ENCODE results near the gene KLF1.

The KLF1 gene

GRCh38 chr19:12881172-12881808 is 5.7 kb downstream of the KLF1 start, which contains the start of gene DNASE2:
Gene DNASE2 (minus strand): TSS chr19:12881449. CDS start chr19:12881375, 74 bp downstream.
- H3K36me3 ChIP-seq (ENCODE audit: control insufficient read depth in 2 of 2, insufficient read depth in 2 of 2, low read length in 2 of 2), result peaks cover 6 to 8% of the 10 kb centered on the region in 2 donors
- H3K9me3 ChIP-seq (ENCODE audit: control insufficient read depth in 2 of 2, low read length in 2 of 2), result peaks cover 0 to 5% of the 10 kb centered on the region in 2 donors
- H3K4me1 ChIP-seq (ENCODE audit: control insufficient read depth in 2 of 2, insufficient read depth in 2 of 2, low read length in 2 of 2), result peaks cover 13 to 16% of the 10 kb centered on the region in 2 donors
- H3K4me3 ChIP-seq (ENCODE audit: low read length in 2 of 2), result peak within 1 kb of the TSS; percentile 83 to 89
- peak within 1 kb of the TSS; percentile 87 to 88 for H3K9ac ChIP-seq (ENCODE audit: low read depth in 1 of 2, low read length in 2 of 2)
- peak within 1 kb of the TSS; percentile 80 to 84 for H3K27ac ChIP-seq (ENCODE audit: low read depth in 2 of 2, low read length in 2 of 2)
- H3K27me3 ChIP-seq (ENCODE audit: control insufficient read depth in 2 of 2, insufficient read depth in 2 of 2, low read length in 2 of 2), result no peaks in the 10 kb centered on the region

- H3K9me3 ChIP-seq (ENCODE audit: control insufficient read depth in 2 of 2, low read length in 2 of 2), result peaks cover 0 to 5% of the 10 kb centered on the region in 2 donors
- peaks cover 13 to 14% of the 10 kb centered on the region in 2 donors for H3K4me1 ChIP-seq (ENCODE audit: control insufficient read depth in 2 of 2, insufficient read depth in 2 of 2, low read length in 2 of 2)
- H3K36me3 ChIP-seq (ENCODE audit: control insufficient read depth in 2 of 2, insufficient read depth in 2 of 2, low read length in 2 of 2), result peaks cover 6 to 13% of the 10 kb centered on the region in 2 donors
- H3K9ac ChIP-seq (ENCODE audit: low read depth in 1 of 2, low read length in 2 of 2), result peak overlapping the region; percentile 87 to 88
- H3K27ac ChIP-seq (ENCODE audit: low read depth in 2 of 2, low read length in 2 of 2), result peak overlapping the region; percentile 80 to 84
- H3K4me3 ChIP-seq (ENCODE audit: low read length in 2 of 2), result peak overlapping the region; percentile 83 to 89
- no peaks in the 10 kb centered on the region for H3K27me3 ChIP-seq (ENCODE audit: control insufficient read depth in 2 of 2, insufficient read depth in 2 of 2, low read length in 2 of 2)
These were observed 6.3 kb downstream of the KLF1 start for GRCh38 chr19:12880551-12881171.

- Histone ChIP-seq H3K9me3 (ENCODE audit: control insufficient read depth in 2 of 2, low read length in 2 of 2) (no peaks in the 10 kb centered on the region), H3K9ac (ENCODE audit: low read depth in 1 of 2, low read length in 2 of 2) (no peak overlapping the region), H3K27ac (ENCODE audit: low read depth in 2 of 2, low read length in 2 of 2) (no peak overlapping the region), H3K4me1 (ENCODE audit: control insufficient read depth in 2 of 2, insufficient read depth in 2 of 2, low read length in 2 of 2) (no peaks in the 10 kb centered on the region), H3K36me3 (ENCODE audit: control insufficient read depth in 2 of 2, insufficient read depth in 2 of 2, low read length in 2 of 2) (peaks cover 6 to 13% of the 10 kb centered on the region in 2 donors), H3K4me3 (ENCODE audit: low read length in 2 of 2) (no peak overlapping the region), H3K27me3 (ENCODE audit: control insufficient read depth in 2 of 2, insufficient read depth in 2 of 2, low read length in 2 of 2) (no peaks in the 10 kb centered on the region)
These were observed 11.9 kb downstream of the KLF1 start for GRCh38 chr19:12875086-12875485.

- Histone ChIP-seq H3K4me3 (ENCODE audit: low read length in 2 of 2) (peak overlapping the region in 1 of 2 donors; percentile 37), H3K9me3 (ENCODE audit: control insufficient read depth in 2 of 2, low read length in 2 of 2) (no peaks in the 10 kb centered on the region), H3K9ac (ENCODE audit: low read depth in 1 of 2, low read length in 2 of 2) (no peak overlapping the region), H3K4me1 (ENCODE audit: control insufficient read depth in 2 of 2, insufficient read depth in 2 of 2, low read length in 2 of 2) (no peaks in the 10 kb centered on the region), H3K36me3 (ENCODE audit: control insufficient read depth in 2 of 2, insufficient read depth in 2 of 2, low read length in 2 of 2) (peaks cover 6 to 13% of the 10 kb centered on the region in 2 donors), H3K27ac (ENCODE audit: low read depth in 2 of 2, low read length in 2 of 2) (no peak overlapping the region), H3K27me3 (ENCODE audit: control insufficient read depth in 2 of 2, insufficient read depth in 2 of 2, low read length in 2 of 2) (no peaks in the 10 kb centered on the region)
These were observed 12.9 kb downstream of the KLF1 start for GRCh38 chr19:12873891-12874745.

- Histone ChIP-seq H3K9ac (ENCODE audit: low read depth in 1 of 2, low read length in 2 of 2) (no peak overlapping the region), H3K4me3 (ENCODE audit: low read length in 2 of 2) (peak overlapping the region; percentile 37), H3K27ac (ENCODE audit: low read depth in 2 of 2, low read length in 2 of 2) (peak overlapping the region in 1 of 2 donors; percentile 23), H3K9me3 (ENCODE audit: control insufficient read depth in 2 of 2, low read length in 2 of 2) (no peaks in the 10 kb centered on the region), H3K4me1 (ENCODE audit: control insufficient read depth in 2 of 2, insufficient read depth in 2 of 2, low read length in 2 of 2) (no peaks in the 10 kb centered on the region), H3K27me3 (ENCODE audit: control insufficient read depth in 2 of 2, insufficient read depth in 2 of 2, low read length in 2 of 2) (peaks cover 0 to 2% of the 10 kb centered on the region in 2 donors), H3K36me3 (ENCODE audit: control insufficient read depth in 2 of 2, insufficient read depth in 2 of 2, low read length in 2 of 2) (peaks cover under 1 to 10% of the 10 kb centered on the region in 2 donors)
These were observed 13.8 kb downstream of the KLF1 start for GRCh38 chr19:12872941-12873890.

- H3K9ac ChIP-seq (ENCODE audit: low read depth in 1 of 2, low read length in 2 of 2), result no peak overlapping the region
- peaks cover 0 to 6% of the 10 kb centered on the region in 2 donors for H3K36me3 ChIP-seq (ENCODE audit: control insufficient read depth in 2 of 2, insufficient read depth in 2 of 2, low read length in 2 of 2)
- no peak overlapping the region for H3K4me3 ChIP-seq (ENCODE audit: low read length in 2 of 2)
- no peak overlapping the region for H3K27ac ChIP-seq (ENCODE audit: low read depth in 2 of 2, low read length in 2 of 2)
- H3K9me3 ChIP-seq (ENCODE audit: control insufficient read depth in 2 of 2, low read length in 2 of 2), result no peaks in the 10 kb centered on the region
- H3K27me3 ChIP-seq (ENCODE audit: control insufficient read depth in 2 of 2, insufficient read depth in 2 of 2, low read length in 2 of 2), result peaks cover 0 to 2% of the 10 kb centered on the region in 2 donors
- peaks cover 2 to 5% of the 10 kb centered on the region in 2 donors for H3K4me1 ChIP-seq (ENCODE audit: control insufficient read depth in 2 of 2, insufficient read depth in 2 of 2, low read length in 2 of 2)
These were observed 14.7 kb downstream of the KLF1 start for GRCh38 chr19:12872255-12872654.

- no peaks in the 10 kb centered on the region for H3K9me3 ChIP-seq (ENCODE audit: control insufficient read depth in 2 of 2, low read length in 2 of 2)
- H3K9ac ChIP-seq (ENCODE audit: low read depth in 1 of 2, low read length in 2 of 2), result no peak overlapping the region
- peaks cover 0 to 6% of the 10 kb centered on the region in 2 donors for H3K36me3 ChIP-seq (ENCODE audit: control insufficient read depth in 2 of 2, insufficient read depth in 2 of 2, low read length in 2 of 2)
- peaks cover 5 to 8% of the 10 kb centered on the region in 2 donors for H3K4me1 ChIP-seq (ENCODE audit: control insufficient read depth in 2 of 2, insufficient read depth in 2 of 2, low read length in 2 of 2)
- H3K27ac ChIP-seq (ENCODE audit: low read depth in 2 of 2, low read length in 2 of 2), result no peak overlapping the region
- peaks cover 0 to 2% of the 10 kb centered on the region in 2 donors for H3K27me3 ChIP-seq (ENCODE audit: control insufficient read depth in 2 of 2, insufficient read depth in 2 of 2, low read length in 2 of 2)
- no peak overlapping the region for H3K4me3 ChIP-seq (ENCODE audit: low read length in 2 of 2)
These were observed 15.3 kb downstream of the KLF1 start for GRCh38 chr19:12871681-12872080.

GRCh38 chr19:12868540-12869112 is 18.4 kb downstream of the KLF1 start:
- Histone ChIP-seq H3K36me3 (ENCODE audit: control insufficient read depth in 2 of 2, insufficient read depth in 2 of 2, low read length in 2 of 2) (no peaks in the 10 kb centered on the region), H3K4me1 (ENCODE audit: control insufficient read depth in 2 of 2, insufficient read depth in 2 of 2, low read length in 2 of 2) (peaks cover 5 to 8% of the 10 kb centered on the region in 2 donors), H3K9me3 (ENCODE audit: control insufficient read depth in 2 of 2, low read length in 2 of 2) (no peaks in the 10 kb centered on the region), H3K27ac (ENCODE audit: low read depth in 2 of 2, low read length in 2 of 2) (no peak overlapping the region), H3K9ac (ENCODE audit: low read depth in 1 of 2, low read length in 2 of 2) (no peak overlapping the region), H3K27me3 (ENCODE audit: control insufficient read depth in 2 of 2, insufficient read depth in 2 of 2, low read length in 2 of 2) (peaks cover 0 to 2% of the 10 kb centered on the region in 2 donors), H3K4me3 (ENCODE audit: low read length in 2 of 2) (no peak overlapping the region)

Data from mucosa of rectum (tissue), 2 donors.